UCSD-AML1 (cell line): ENCODE data around the gene GRID2.
A peak's percentile ranks its signal among the peaks of the same experiment; 100 is the strongest.
"Not testable (repeated sequence)": the region's sequence is repeated elsewhere in the genome, so short reads cannot be mapped to it uniquely, and the experiment has no call there.

Experiments used
- DNase-seq: peaks from one replicate; lab custom pipeline; 2025; ENCODE audit not compliant: unreplicated experiment; lab: John Stamatoyannopoulos, UW

The GRID2 gene

DNA sequence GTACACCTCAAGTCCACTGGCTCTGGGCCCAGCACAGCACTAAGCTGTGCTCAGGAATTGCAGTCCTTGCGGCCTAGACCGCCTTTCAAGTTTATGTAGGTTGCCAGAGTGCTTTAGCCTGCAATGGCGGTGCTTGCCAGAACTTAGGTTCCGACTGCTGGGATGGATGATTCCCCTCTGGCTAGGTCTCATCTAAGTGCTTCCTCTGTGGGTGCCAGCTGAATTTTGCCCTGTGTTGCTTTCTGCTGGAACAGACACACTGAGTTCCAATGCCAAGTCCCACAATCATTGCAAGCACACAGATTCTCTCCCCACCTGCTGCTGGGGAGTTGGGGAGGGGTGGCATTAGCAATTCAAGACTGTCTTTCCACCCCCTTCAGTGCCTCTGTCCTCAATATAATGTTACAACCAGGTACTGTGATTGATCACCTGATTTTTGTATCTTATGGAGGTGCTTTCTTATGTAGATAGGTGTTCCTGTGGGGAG is 129.5 kb downstream of the GRID2 start:
- DNase-seq: no peak

DNA sequence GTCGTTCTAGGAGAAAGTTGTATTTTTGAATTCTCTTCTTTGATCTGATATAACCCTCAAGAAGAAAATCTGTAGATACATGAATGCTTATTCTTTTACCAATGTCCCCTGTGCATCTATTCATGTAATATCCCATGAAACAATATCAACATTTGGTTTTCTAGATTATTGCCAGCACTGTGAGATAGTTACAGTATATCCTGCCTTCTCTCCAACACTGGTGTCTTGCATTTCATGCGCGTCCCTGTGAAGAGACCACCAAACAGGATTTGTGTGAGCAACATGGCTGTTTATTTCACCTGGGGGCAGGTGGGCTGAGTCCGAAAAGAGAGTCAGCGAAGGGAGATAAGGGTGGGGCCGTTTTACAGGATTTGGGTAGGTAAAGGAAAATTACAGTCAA is 135.0 kb downstream of the GRID2 start:
- not testable (repeated sequence) for DNase-seq

DNA sequence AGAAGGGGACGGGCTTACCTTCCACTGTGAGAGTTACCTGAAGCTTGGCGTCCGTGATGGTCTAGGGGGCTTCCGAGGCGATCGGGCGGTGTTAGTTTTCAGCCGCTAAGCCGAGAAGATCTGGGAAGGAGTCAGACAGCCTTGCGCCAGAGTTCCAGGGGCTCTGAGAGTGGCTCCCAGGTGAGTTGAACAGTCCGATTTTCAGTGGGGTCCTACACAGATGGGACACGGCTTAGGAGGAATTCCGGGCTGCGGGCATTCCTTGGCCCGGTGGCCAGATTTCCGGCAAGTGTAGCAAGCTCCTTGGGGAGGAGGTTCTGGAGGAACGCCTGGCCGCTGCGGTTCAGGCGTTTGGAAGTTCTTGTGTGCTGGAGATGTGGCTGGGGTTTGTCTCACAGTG is 138.4 kb downstream of the GRID2 start:
- DNase-seq: not testable (repeated sequence)

DNA sequence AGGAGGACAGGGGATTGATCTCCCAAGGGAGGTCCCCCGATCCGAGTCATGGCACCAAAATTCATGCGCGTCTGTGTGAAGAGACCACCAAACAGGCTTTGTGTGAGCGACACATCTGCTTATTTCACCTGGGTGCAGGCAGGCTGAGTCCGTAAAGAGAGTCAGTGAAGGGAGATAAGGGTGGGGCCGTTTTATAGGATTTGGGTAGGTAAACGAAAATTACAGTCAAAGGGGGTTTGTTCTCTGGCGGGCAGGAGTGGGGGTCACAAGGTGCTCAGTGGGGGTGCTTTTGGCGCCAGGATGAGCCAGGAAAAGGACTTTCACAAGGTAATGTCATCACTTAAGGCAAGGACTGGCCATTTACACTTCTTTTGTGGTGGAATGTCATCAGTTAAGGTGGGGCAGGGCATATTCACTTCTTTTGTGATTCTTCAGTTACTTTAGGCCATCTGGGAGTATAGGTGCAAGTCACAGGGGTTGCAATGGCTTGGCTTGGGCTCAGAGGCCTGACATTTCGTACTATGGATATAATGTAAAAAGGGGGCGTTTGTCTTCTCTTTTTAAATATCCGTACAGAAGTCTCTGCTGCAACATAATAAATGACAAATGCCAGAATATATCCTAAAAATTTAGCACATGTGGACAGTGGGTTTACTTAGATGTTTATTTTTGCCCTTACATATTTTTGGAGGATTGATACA is 140.5 kb downstream of the GRID2 start:
- not testable (repeated sequence) for DNase-seq

DNA sequence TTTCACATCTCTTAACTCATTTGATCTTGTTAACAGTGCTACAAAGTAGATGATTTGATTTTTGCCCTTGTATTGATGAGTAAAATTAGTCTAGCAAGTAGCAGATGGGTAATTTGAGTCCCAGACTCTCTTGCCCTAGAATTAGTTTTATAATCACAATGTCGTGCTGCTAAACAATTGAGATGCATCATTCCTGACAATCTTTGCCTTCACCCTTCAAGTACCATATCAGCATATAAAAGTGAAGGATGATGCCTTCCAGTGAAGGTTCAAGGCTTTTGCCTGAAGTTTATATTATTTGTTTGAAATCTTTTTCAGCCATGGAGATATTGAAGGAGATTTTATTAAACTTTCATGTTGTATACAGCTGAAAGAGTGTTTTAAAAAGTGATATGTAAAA is 141.4 kb downstream of the GRID2 start:
- DNase-seq: no peak

DNA sequence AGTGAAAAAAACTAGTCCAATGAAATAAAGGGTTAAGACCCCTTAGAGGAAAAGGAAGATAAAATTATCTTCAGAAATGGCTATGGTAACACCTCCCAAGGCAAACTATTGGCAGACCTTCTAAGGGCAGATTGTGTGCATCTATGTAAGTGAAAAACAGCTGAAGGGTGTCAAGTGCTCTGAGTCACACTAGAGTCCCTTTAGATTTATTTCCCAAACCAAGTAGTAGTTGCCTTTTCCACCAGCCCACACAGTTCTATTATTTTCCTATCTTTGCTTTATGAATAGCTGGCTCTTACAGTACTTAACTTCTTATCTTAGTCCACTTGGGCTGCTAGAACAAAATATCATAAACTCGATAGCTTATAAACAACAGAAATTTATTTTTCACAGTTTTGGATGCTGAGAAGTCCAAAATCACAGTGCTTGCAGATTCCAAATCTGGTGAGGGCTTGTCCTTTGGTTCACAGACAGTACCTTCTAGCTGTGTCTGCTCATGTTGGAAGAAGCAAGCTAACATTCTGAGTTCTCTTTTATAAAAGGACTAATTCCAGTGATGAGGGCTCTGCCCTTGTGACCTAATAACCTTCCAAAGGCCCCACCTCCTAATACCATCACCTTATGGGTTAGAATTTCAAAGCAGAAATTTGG is 143.6 kb downstream of the GRID2 start:
- DNase-seq: no peak

DNA sequence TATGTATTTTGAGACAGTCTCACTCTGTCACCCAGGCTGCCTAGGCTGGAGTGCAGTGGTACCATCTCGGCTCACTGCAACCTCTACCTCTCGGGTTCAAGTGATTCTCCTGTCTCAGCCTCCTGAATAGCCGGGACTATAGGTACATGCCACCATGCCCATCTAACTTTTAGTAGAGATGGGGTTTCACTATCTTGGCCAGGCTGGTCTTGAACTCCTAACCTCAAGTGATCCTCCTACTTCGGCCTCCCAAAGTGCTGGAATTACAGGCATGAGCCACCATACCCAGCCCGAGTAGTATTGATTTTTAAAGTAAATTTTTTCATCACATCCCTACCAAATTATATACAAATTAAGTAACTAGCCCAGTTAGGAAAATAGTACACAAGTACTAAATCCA is 144.4 kb downstream of the GRID2 start:
- not testable (repeated sequence) for DNase-seq

DNA sequence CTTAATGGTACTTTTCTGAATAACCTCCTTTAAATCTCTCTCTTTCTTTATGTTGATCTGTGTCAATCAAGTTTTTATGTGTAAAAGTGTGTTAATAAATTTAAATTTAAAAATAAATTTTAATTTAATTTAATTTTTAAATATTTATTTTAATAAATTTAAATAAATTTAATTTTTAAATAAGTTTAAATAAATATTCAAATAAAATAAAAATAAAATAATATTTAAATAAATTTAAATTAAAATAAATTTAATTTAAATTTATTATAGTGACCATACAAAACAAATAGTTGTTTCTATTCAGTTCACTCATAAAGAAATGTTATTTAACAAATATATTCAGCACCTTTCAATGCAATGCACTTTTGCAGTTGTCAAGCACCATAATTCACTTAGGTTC is 146.9 kb downstream of the GRID2 start:
- no peak for DNase-seq

DNA sequence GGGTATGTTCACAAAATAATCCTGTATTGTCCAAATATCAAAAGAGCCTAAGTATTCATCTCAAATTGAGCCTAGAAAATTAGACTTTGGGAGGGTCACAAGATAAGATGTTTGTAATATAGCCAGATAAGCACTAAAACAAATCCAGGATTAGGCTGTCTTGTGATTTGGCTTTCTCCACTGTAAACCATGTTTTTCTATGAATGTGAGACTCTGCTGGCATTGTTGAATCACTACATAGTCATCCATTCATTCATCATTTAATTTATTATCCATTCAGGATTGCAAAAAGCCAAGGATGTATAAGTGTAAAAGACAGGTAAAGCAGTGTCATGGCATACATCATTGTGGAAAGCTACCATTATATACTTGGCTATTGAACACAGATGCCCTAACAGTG is 148.0 kb downstream of the GRID2 start:
- no peak for DNase-seq

DNA sequence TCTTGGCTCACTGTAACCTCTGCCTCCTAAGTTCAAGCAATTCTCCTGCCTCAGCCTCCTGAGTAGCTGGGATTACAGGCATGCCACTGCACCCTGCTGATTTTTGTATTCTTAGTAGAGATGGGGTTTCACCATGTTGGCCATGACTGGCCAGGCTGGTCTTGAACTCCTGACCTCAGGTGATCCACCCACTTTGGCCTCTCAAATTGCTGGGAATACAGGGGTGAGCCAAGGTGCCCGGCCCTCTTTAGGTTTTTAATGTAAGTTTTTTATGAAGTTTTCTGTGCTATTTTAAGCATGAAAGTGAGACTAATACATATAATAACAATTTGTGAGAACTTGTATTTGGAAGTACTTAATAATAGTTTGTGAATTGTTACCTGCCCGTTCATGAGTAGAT is 148.6 kb downstream of the GRID2 start:
- not testable (repeated sequence) for DNase-seq

DNA sequence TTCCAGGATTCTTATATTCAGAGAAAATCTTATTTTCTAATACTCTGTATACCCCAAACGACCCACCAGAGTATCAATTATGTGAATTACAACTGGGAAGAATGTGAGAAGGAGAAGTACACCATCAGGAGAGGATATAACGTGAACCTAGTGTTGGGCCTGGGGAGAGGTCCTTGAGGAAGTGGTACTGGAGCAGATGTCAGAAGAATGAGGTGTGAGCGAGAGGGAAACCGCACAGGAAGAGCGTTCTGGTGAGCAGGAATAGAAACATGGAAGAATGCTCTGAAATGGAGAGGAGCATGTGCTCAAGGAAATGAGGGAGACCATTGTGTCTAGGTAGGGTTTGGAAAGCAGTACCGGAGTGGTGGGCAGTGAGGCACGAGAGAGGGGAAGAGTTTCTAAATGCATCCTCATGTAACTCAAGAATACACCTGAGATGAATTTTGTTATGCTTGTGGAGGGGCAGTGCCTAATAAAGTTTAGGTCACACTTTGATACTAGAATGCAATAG is 151.6 kb downstream of the GRID2 start:
- DNase-seq: peak; percentile 9

DNA sequence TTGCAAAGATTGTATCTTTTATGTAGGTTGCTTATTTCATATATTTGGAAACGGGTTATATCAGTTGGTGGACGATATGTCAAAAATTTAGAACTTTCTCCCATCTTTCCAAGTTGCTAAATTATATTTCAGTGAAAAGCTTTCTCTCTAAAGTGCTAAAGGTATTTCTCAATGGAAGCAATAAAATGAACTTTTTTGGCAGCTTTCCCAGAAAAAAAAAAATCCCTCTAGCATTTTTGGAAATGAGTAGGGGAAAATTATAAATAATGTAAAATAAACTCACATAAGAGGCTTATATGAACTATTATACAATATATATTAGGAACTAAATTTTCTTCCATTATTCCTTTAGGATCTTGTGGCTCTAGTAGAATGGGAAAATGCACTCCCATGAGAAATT is 152.2 kb downstream of the GRID2 start:
- DNase-seq: no peak

DNA sequence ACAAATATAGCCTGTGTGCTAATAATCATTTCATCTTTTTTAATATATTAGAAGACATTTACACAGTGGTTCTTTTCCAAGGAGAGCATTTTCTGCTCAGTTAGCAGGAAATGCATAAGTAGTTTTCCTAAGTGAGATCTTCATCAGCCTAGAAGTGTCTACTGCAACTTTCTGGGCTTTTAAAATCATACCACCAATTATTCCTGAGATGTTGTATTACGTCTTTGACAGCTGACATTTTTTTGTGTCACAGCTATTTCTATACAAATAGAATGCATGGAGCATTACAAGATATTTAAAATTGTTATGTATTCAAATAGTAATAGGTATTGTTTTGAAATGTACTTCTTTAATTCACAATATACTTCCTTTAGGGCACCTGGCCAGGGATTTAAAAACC is 158.0 kb downstream of the GRID2 start:
- no peak for DNase-seq

DNA sequence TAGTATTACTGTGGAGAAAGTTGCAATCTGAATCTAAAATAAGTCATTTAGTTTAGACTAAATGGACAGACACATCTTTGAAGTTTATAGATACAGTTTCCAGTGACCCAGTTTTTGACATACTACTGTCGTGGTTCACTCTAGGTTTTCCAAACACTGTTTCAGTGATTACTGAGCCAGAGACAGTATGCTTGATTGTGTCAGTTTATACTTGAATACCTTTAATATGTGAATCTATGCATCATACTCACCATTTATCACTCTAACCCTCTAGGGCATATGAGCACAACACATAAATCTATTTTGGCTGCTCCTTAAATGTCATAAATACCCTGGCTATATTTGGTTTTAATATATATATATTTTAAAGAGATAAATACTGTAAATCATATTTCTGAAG is 173.5 kb downstream of the GRID2 start:
- DNase-seq: no peak

DNA sequence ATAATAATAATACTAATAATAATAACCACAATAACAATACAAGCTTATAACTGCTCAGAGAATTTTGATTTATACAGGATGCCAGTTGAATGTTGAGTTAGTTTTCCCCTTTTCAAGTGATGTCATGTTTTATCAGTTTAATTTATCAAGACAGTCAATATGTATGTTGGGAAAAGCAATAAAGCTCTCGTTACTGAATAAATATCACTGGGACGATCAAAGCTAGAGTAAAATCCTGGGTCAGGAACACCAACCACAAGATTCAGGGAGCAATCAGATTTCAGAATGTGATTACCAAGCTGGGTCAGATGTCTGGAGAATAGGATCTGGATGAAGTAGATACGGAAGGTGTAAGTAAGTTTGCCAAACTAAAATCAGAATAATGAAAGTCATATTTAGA is 179.6 kb downstream of the GRID2 start:
- DNase-seq: no peak

DNA sequence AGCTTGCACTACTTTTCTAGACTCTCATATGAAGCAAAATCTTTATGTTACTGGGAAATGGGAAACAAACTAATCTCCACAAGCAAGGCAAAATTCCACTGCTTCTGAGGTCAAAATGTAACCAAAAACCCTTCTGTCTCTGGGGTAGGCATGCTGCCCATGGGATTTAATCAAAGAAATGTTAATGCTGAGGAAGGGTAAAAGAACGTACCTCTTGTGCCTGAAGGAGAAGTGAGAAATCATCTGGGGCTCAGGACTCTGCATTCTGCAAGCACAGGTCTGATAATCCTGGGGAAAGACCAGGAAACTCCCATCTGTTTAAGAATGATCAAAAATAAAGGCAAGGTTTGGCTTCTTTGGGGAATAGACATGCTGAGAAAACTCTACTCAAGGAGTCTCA is 184.7 kb downstream of the GRID2 start:
- DNase-seq: no peak

DNA sequence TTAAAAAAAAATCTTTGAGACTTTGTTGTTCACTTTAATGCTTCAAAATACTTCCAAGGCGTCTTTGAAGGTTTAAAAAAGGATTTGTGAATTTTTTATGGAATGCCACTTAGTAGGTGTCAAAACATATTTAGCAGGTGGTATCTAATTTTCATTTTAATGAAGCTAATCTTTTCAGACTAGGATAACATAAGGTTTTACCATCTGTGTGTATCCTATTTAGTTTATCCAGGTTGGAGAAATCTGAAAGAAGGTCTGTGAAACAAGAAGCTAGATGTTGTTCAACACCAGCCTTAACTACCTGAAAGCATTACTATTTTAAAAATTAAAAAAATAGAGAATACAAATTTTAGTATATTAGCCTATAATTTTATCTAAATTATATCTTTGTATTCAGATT is 193.4 kb downstream of the GRID2 start:
- DNase-seq: no peak

DNA sequence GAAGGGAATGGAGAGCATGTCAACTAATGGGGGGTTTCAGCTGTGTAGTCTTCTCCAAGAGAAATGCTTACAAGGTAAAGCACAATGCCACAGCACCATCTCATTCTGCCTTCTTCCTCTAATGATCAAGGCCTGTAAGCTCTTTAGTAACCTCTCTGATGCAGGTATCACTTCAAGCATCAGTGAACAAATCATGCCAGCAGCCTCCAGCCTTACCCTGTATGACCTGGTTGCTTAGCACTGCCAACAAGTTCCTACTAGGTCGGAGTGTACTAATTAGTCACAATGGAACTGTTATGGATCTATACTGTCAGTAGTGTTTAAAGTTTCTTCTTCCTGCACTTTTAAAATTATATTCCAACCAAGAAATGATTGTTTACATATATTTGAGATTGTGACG is 197.7 kb downstream of the GRID2 start:
- no peak for DNase-seq

DNA sequence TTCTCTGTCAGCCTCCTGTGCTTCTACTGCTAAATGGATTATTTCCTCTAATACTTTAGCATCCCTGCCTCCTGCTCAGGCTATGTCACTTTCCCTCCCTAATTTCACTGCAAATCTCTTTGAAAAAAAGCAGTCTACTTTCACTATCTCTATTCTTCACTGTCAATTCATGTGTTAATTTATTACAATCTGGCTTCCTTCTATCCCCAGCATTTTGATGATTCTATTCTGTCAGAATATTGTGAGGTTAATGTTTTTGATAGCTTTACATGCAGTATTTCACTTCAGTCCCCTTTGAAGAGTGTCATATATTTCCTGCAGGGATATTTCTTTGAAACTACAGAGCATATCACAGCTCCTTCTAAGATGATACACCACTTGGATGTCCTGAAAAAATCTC is 203.2 kb downstream of the GRID2 start:
- no peak for DNase-seq

DNA sequence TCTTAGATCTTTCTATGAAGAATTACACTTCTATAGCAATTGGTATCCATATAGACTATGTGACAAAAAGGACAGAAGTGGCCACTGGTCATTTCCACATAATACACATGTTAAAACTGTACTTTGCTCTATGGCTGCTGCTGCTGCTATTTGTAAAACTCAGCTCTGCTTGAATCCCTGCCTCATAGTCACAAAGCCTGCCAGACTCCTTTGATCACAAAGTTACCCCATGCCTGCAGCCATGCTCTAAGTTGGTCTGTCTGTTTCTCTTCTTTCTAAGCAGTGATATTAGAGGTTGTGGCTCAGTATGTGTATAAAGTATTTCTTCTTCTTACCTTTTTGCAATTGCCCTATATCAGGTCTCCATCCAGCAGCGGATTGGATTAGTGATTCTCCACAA is 210.9 kb downstream of the GRID2 start:
- no peak for DNase-seq

DNA sequence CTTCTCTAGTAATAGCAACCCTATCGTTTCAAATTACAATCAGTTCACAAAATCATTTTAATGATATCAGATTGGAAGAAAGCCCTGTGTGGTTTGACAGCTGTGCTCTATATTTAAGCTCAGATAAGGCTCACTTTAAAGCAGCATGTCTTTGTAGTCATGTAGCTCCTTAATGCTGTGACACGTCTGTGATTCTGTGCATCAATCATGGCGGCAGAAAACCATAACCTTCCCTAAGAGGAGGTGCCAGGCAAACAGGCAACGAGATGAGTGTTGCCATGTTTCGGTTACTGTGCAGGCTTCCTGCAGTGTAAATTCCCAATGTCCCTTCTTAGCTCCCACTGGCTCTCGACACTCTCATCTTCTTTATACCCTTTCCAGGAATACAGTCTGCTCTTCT is 212.7 kb downstream of the GRID2 start:
- no peak for DNase-seq

DNA sequence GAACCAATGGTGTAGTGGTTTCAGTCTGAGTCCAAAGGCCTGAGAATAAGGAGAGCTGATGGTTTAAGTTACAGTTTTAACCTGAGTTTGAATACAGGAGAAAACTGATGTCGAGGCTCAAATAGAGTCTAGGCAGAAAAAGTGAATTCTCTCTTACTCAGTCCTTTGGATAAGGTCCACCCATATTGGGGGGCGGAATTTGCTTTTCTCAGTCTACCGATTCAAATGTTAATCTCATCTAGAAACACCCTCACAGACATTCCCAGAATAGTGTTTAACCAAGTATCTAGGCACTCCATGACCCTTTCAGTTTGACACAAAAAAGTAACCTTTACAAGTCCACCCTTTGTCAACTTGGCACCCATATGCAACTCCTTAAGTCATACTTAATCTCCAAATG is 216.0 kb downstream of the GRID2 start:
- DNase-seq: no peak

DNA sequence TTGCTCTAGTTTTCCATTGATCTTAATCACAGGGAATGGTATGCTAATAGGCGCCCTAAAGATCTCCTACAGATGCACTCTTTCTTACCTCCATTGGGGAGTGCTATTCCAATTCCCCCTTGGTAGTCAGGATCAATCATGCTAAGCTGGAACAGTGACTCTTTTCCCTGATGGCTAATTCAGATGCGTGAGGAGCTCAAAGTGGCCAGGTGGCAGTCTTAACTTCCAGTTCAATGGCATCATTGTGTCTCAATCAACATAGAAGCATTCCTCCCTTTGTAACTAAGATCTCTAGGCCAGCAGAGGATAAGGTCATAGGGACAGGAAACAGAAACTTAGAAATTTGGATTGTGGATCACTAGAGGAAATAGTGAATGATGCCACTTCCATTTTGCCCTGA is 216.8 kb downstream of the GRID2 start:
- no peak for DNase-seq
